ENCODE measurements around the gene KRTAP10-12.

DNA sequence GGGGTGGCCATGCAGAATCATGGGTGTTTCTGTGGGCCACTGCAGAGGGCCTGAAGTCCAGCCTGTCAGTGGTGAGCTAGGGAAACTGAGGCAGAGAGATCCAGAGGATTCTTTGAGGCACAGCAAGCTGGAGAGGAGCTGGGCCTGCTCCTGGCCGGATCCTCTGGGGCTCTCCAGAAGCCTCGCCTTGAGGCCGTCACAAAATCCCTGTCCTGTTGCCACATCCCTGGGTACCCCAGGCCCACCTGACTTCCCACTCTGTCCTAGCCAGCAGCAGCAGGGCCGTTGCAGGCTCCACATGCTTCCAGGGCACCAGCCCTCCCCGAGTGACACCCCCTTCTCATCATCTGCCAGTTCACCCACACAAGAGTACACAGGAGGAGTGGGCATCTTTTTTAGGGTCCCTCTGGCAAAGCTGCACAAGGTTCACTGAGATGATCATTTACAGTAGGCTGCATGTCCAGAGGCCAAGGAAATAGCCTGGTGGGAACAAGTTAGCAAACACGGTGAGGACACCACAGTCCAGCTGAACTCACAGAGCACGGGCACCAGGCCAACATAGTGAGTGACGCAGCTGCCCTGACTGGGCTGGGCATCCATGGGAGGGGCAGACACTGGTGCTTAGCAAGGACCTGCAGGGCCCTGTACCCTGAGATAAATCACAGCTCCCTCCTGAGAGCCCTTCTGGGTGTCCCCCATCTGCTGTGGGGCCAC lies 39.5 kb downstream of the KRTAP10-12 start:
- no peak for TF ChIP-seq EZH2 (IDR thresholded peaks at IDR 0.05; ENCODE audit: borderline replicate concordance, low read length)
- TF ChIP-seq, protein P1, sequence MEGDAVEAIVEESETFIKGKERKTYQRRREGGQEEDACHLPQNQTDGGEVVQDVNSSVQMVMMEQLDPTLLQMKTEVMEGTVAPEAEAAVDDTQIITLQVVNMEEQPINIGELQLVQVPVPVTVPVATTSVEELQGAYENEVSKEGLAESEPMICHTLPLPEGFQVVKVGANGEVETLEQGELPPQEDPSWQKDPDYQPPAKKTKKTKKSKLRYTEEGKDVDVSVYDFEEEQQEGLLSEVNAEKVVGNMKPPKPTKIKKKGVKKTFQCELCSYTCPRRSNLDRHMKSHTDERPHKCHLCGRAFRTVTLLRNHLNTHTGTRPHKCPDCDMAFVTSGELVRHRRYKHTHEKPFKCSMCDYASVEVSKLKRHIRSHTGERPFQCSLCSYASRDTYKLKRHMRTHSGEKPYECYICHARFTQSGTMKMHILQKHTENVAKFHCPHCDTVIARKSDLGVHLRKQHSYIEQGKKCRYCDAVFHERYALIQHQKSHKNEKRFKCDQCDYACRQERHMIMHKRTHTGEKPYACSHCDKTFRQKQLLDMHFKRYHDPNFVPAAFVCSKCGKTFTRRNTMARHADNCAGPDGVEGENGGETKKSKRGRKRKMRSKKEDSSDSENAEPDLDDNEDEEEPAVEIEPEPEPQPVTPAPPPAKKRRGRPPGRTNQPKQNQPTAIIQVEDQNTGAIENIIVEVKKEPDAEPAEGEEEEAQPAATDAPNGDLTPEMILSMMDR (conservative IDR thresholded peaks at IDR 0.05 in 1 of 2, IDR thresholded peaks at IDR 0.05 in 1 of 2; ENCODE audit: extremely low read depth in 1 of 2, insufficient read depth in 1 of 2, low read depth in 1 of 2, low read length in 2 of 2), result no peak

Measured in mammary epithelial cell (primary cell).